Activated naive CD4-positive, alpha-beta T cell treated with anti-CD3 and anti-CD28 coated beads for 36 hours (primary cell): ENCODE measurements around the gene MTMR1. TPM values are rescaled to one million over a fixed set of nuclear protein-coding genes. Genes with fewer than 3 reads are reported as not detected.

Experiments used
- CTCF ChIA-PET: fragments of 350-600 bp; sonication (Branson Sonifier 250); formaldehyde crosslinking; loops from one replicate; lab custom pipeline; 2021; ENCODE audit warnings: antibody characterized with exemption; lab: Charles Lee
- DNase-seq: peaks from one replicate; pipeline ENCODE4 v3.0.0-alpha.2; 2020
- H3K27ac Mint-ChIP-seq: one replicate; pipeline ENCODE4 v1.8.0; 2021; ENCODE audit warnings: mild to moderate bottlenecking, mixed read lengths
- H3K27me3 Mint-ChIP-seq: one replicate; pipeline ENCODE4 v1.8.0; 2021; ENCODE audit warnings: low read depth, mixed read lengths
- H3K36me3 Mint-ChIP-seq: one replicate; pipeline ENCODE4 v1.8.0; 2021; ENCODE audit warnings: low read depth, mixed read lengths
- H3K4me1 Mint-ChIP-seq: one replicate; pipeline ENCODE4 v1.8.0; 2021; ENCODE audit warnings: low read depth, mixed read lengths
- H3K4me3 Mint-ChIP-seq: one replicate; pipeline ENCODE4 v1.8.0; 2021; ENCODE audit warnings: mild to moderate bottlenecking, moderate library complexity, mixed read lengths
- H3K9me3 Mint-ChIP-seq: one replicate; pipeline ENCODE4 v1.8.0; 2021; ENCODE audit warnings: mixed read lengths
- intact Hi-C: fragments of 100-400 bp; cut with micrococcal nuclease; formaldehyde crosslinking; loops from one replicate; pipeline ENCODE4 v1.15.1; 2023
- total RNA-seq, 2 experiments: library from RNA; stranded (reverse); gene quantifications; one replicate each; pipeline ENCODE4 v1.2.3, GENCODE V29; 2021

Gene MTMR1
- total RNA-seq, 2 experiments from 2014 or later: 63.6 to 65.7 TPM

- intact Hi-C loops: loop anchor here (2.0 to 10.0 kb wide), 2 partner anchors 212 to 912 kb away; no protein-coding TSS in a partner anchor
- no peak for DNase-seq
- Mint-ChIP-seq H3K4me1 (peaks cover under 1% of the 10 kb centered on the region), H3K27me3 (no peaks in the 10 kb centered on the region), H3K36me3 (no peaks in the 10 kb centered on the region), H3K9me3 (no peaks in the 10 kb centered on the region), H3K27ac (no peak overlapping the region), H3K4me3 (no peak overlapping the region)
- CTCF ChIA-PET: interaction anchor here (1.1 to 2.3 kb wide), 3 partner anchors 9 to 309 kb away, joined by 3 to 48 read pairs (median 11); no protein-coding TSS in a partner anchor
Measured at GRCh38 chrX:150773117-150773516, 79.9 kb downstream of the MTMR1 start.

DNA sequence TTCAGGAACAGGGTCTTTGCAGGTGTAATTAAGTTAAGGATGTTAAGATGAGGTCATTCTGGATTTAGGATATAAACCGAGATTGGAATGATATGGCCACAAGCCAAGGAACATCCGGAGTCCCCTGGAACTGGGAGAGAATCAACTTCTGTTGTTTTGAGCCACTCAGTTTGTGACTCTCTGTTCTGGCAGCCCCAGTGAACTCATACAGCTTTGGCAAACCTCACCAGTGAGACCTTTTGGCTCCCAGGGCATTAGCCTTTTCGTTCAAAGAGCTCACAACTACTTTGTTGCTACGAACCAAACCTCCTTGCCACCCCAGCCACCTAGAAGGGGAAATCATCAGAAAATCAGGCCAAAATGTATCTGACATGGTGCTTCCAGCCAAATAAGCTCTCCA, 80.4 kb downstream of the MTMR1 start:
- no peaks in the 10 kb centered on the region for H3K4me1 Mint-ChIP-seq
- intact Hi-C loops: loop anchor here (2.0 to 10.0 kb wide), 2 partner anchors 211 to 911 kb away; no protein-coding TSS in a partner anchor
- no peak overlapping the region for H3K4me3 Mint-ChIP-seq
- no peaks in the 10 kb centered on the region for H3K9me3 Mint-ChIP-seq
- no peak overlapping the region for H3K27ac Mint-ChIP-seq
- DNase-seq: no peak
- CTCF ChIA-PET: interaction anchor here (1.0 to 2.1 kb wide), 2 partner anchors 306 to 309 kb away, joined by 8 to 11 read pairs; no protein-coding TSS in a partner anchor
- no peaks in the 10 kb centered on the region for H3K36me3 Mint-ChIP-seq
- no peaks in the 10 kb centered on the region for H3K27me3 Mint-ChIP-seq

GRCh38 chrX:150774798-150775568, 81.8 kb downstream of the MTMR1 start:
- H3K27me3 Mint-ChIP-seq: no peaks in the 10 kb centered on the region

GRCh38 chrX:150775569-150776350, 82.6 kb downstream of the MTMR1 start:
- CTCF ChIA-PET: interaction anchor here (0.7 to 1.9 kb wide), 2 partner anchors 175 to 306 kb away, joined by 3 to 11 read pairs; no protein-coding TSS in a partner anchor
- H3K36me3 Mint-ChIP-seq: no peaks in the 10 kb centered on the region
- no peak overlapping the region for H3K4me3 Mint-ChIP-seq
- intact Hi-C loops: loop anchor here (10.0 kb wide), 1 partner anchor 909 kb away; no protein-coding TSS in a partner anchor
- H3K4me1 Mint-ChIP-seq: peaks cover 2% of the 10 kb centered on the region
- H3K9me3 Mint-ChIP-seq: no peaks in the 10 kb centered on the region
- no peak for DNase-seq
- no peak overlapping the region for H3K27ac Mint-ChIP-seq
- H3K27me3 Mint-ChIP-seq: no peaks in the 10 kb centered on the region

More at GRCh38 chrX:150774798-150775568, 81.8 kb downstream of the MTMR1 start:
- Mint-ChIP-seq H3K4me3 (no peak overlapping the region), H3K27ac (no peak overlapping the region), H3K9me3 (no peaks in the 10 kb centered on the region), H3K4me1 (peaks cover 2% of the 10 kb centered on the region), H3K36me3 (no peaks in the 10 kb centered on the region)
- CTCF ChIA-PET: interaction anchor here (0.6 to 1.9 kb wide), 3 partner anchors 176 to 307 kb away, joined by 3 to 11 read pairs (median 3); no protein-coding TSS in a partner anchor
- intact Hi-C loops: loop anchor here (10.0 kb wide), 1 partner anchor 910 kb away; no protein-coding TSS in a partner anchor
- DNase-seq: no peak

- intact Hi-C loops: loop anchor here (10.0 kb wide), 1 partner anchor 907 kb away; no protein-coding TSS in a partner anchor
- Mint-ChIP-seq H3K27ac (no peak overlapping the region), H3K27me3 (no peaks in the 10 kb centered on the region), H3K36me3 (no peaks in the 10 kb centered on the region), H3K4me3 (no peak overlapping the region), H3K4me1 (peaks cover 2% of the 10 kb centered on the region), H3K9me3 (no peaks in the 10 kb centered on the region)
- DNase-seq: no peak
- CTCF ChIA-PET: no interaction called here
Measured at GRCh38 chrX:150777328-150777992, 84.3 kb downstream of the MTMR1 start.

- Mint-ChIP-seq H3K27me3 (no peaks in the 10 kb centered on the region), H3K36me3 (no peaks in the 10 kb centered on the region), H3K4me3 (no peak overlapping the region), H3K9me3 (no peaks in the 10 kb centered on the region), H3K27ac (no peak overlapping the region), H3K4me1 (peaks cover 2% of the 10 kb centered on the region)
- intact Hi-C loops: loop anchor here (10.0 kb wide), 1 partner anchor 905 kb away; no protein-coding TSS in a partner anchor
- DNase-seq: no peak
- CTCF ChIA-PET: interaction anchor here (0.7 kb wide), 1 partner anchor 17 kb away, joined by 3 read pairs; no protein-coding TSS in a partner anchor
Measured at GRCh38 chrX:150779385-150779784, 86.2 kb downstream of the MTMR1 start.

GRCh38 chrX:150781677-150782076, 88.5 kb downstream of the MTMR1 start:
- Mint-ChIP-seq H3K4me1 (peaks cover 2% of the 10 kb centered on the region), H3K27ac (no peak overlapping the region), H3K27me3 (no peaks in the 10 kb centered on the region), H3K4me3 (no peak overlapping the region), H3K9me3 (no peaks in the 10 kb centered on the region), H3K36me3 (no peaks in the 10 kb centered on the region)
- no peak for DNase-seq
- intact Hi-C loops: no loop called here
- CTCF ChIA-PET: interaction anchor here (0.9 kb wide), 1 partner anchor 9 kb away, joined by 3 read pairs; no protein-coding TSS in a partner anchor

DNA sequence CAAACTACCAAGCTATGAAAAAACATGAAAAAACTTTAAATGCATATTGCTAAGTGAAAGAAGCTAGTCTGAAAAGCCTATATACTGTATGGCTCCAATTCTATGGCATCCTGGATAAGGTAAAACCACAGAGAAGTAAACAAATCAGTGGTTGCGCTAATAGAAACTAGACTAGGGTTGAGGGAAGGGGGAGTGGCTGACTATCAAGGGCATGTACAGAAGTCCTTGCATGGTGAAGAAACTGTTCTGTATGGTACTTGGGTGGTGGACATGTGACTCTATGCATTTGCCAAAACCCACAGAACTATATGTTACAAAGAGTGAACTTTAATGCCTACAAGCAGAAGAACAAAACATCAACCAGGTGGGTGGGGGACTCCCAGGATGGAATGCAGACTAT, 96.8 kb downstream of the MTMR1 start:
- intact Hi-C loops: no loop called here
- Mint-ChIP-seq H3K27me3 (no peaks in the 10 kb centered on the region), H3K36me3 (peaks cover 25% of the 10 kb centered on the region), H3K27ac (no peak overlapping the region), H3K9me3 (no peaks in the 10 kb centered on the region), H3K4me3 (no peak overlapping the region), H3K4me1 (no peaks in the 10 kb centered on the region)
- CTCF ChIA-PET: interaction anchor here (1.1 kb wide), 1 partner anchor 18 kb away, joined by 3 read pairs; no protein-coding TSS in a partner anchor
- DNase-seq: no peak

DNA sequence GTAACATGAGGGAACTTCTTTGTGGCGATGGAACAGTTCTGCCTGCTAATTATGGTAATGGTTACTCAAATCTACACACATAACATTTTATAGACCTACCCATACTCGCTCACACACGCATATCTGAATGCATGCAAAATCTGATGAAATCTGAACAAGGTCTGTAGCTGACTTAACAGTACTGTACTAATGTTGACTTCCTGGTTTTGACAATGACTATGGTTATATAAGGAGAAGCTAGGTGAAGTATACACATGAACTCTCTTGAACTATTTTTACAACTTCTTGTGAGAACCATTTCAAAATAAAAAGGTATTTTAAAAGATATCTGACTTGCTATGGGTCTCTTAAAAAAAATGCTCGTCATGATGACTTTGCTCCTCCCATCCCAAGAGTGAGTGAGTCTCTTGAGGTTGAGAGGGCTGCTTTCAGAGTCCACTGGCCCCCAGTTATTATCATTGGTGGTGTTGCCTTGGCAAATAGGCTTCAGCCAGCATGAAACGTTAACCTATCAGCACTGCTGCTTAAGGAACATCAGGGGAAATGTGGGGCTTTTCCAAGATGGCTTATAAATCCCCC, 99.8 kb downstream of the MTMR1 start:
- H3K36me3 Mint-ChIP-seq: peaks cover 24% of the 10 kb centered on the region
- DNase-seq: no peak
- no peaks in the 10 kb centered on the region for H3K4me1 Mint-ChIP-seq
- H3K9me3 Mint-ChIP-seq: no peaks in the 10 kb centered on the region
- no peak overlapping the region for H3K4me3 Mint-ChIP-seq
- CTCF ChIA-PET: no interaction called here
- no peaks in the 10 kb centered on the region for H3K27me3 Mint-ChIP-seq
- no peak overlapping the region for H3K27ac Mint-ChIP-seq
- intact Hi-C loops: no loop called here

DNA sequence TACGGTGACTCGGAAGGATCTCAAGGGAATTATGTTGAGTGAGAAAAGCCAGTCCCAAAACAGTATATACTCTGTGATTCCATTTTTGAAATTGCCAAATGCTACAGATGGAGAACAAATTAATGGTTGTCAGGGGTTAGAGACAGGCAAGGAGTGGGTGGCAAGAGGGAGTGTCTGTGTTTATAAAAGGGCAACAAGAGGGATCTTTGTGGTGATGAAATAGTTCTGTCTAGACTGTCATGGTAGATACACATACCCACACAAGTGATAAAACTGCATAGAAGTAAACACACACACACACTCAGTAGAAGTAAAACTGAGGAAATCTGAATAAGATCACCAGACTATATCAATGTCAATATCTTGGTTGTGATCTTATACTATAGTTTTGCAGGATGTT, 112.5 kb downstream of the MTMR1 start:
- Mint-ChIP-seq H3K27ac (no peak overlapping the region), H3K4me1 (no peaks in the 10 kb centered on the region), H3K9me3 (peaks cover 3% of the 10 kb centered on the region), H3K27me3 (no peaks in the 10 kb centered on the region), H3K4me3 (no peak overlapping the region), H3K36me3 (peaks cover 9% of the 10 kb centered on the region)
- intact Hi-C loops: no loop called here
- no peak for DNase-seq
- CTCF ChIA-PET: no interaction called here

- Mint-ChIP-seq H3K4me1 (no peaks in the 10 kb centered on the region), H3K9me3 (peaks cover 3% of the 10 kb centered on the region), H3K27ac (no peak overlapping the region), H3K4me3 (no peak overlapping the region), H3K27me3 (no peaks in the 10 kb centered on the region), H3K36me3 (peaks cover 9% of the 10 kb centered on the region)
- intact Hi-C loops: no loop called here
- DNase-seq: no peak
- CTCF ChIA-PET: no interaction called here
Measured at GRCh38 chrX:150806827-150807226, 113.6 kb downstream of the MTMR1 start.
